ENCODE results near the gene PFDN6.

The PFDN6 gene

DNA sequence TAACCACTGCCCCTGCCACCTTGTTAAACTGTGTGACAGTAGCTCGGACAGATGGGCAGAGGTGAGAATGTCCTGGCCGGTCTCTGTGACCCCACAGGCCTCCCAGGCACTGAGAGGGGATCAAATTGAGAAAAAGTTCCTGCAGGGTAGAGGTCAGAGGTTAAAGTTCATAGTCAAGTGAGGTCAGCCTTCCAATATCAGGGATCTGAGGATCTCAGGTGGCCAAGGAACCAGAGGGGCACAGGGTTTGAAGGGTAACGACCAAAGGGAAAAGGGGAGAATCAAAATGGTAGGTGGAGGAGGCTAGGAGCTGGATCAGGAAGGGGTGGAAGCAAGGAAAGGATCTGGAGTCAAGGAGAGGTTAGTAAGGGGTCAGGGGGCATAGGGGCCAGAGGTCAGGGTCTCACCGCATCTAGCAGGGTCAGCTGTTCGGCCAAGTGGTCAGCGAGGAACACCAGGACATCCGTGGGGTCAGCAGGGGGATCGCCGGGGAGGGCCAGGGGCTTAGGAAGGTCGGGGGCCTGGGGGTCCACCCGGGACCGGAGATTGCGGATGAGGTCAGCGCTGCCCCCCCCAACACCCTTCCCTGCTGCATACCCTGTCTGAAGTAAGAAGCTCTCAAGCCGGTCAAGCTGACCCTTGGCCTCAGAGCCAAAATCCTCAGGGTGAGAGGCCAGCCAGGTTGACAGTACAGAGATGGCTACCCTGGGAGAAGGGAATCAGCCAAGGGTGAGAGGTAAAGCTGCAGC lies 6.4 kb downstream of the PFDN6 start:
- DNase-seq: no peak

DNA sequence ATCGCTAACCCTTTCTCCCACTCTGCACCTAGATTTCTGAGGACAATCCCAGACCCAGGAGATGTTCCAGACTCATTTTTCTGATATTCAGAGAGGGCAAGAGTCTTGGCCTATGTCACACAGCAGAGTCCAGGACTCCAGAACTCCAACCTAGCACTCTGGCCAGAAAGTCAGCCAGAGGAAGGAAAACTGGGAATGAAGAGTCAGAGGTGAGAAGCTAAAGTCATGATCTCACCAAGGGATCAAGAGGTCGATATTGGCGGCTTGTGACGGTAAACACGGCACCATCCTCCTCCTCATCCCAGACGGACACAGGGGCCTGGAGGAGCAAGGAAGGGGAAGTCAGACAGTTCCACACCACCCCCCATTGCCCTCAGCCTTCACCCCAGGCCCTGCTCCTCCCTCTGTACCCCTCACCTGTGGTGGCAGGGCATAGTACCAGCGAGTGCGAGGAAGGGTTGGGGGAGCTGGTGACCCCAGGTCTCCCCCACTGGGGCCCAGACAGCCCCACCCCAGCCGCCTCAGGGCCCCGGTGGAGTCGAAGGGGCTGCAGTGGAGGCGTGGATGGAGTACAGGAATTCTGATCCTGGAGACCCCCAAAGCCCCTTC lies 7.5 kb downstream of the PFDN6 start:
- DNase-seq: no peak

DNA sequence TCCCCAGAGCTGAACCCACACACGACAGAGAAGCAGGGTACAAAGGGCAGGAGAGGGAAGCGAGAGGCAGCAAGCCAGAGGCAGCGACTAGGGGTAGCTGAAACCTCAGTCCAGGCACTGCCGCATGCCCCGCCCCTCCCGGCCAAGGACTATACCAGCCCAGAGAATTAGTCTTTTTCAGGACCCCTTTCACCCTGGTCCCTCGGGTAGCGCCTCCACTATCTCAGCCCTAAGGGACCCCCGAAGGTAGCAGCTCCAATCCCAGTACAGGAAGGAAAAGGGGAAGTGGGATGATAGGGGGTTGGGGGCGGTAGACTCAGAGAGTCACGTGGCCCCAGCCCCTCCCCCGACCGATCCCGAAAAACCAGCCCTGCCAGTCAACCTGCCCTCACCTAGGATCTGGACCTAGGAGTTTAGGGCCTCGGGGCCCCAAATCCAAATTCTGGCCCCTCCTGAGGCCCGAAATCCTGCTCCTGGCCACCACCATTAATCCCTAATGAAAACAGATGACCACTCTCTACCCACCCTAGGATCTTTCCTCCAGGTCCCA lies 8.1 kb downstream of the PFDN6 start:
- DNase-seq: no peak

DNA sequence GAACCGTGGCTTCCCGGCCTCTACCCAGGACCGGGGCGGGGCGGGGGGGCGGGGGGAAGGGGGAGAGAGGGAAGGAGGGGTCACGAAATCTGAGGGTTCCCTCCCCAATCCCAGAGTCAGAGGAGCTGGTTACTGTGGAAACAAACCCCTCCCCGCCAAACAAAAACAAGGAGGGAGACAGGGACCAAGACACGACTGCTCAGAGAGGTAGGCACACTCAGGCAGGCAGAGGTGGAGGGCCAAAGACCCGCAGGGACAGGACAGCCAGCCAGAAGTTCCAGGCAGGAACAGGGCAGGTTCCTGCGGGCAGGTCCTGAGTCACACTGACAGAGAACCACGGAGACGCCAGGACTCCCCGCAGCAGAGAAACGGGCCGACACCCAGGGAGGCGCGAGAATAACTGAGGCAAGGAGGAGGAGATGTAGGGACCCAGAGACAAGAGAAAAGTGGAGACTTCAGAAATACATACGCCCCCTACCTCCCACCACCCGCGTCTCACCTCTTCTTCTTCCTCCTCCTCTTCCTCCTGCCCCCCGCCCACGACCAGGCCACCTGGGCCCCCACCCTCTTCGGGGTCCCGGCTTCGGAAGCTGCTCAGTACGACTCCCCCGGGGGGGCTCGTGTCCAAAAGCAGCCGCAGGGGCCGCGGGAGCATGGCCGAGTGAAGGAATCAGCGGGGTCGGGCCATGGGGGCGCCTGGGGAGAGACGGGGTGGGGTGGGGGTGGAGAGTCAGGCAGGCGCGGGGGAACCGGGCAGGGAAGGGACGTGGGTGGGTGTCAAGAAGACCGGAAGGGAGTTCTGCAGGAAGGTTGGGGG lies 8.8 kb downstream of the PFDN6 start:
- DNase-seq: peak; percentile 83

DNA sequence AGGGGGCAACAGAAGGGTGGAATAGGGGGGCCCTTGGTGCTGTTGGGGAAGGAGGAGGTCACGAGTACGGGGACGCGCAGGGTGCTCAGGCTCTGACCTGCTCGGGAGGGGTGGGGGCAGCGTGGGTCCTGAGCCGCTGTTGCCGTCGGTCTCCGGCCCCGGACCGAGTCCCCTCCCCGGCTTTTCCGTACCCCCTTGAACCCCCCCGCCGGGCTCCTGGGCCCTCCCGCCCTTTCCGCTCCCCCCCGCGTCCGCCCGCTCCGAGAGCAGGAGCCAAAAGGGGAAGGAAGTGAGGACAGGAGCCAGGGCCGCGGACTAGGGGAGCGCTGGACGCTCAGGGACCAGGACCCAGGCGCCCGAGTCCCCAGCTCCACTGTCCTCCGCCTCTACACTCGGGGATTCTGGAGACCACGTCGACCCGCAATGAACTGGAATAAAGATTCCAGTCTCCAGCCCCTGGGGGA lies 9.4 kb downstream of the PFDN6 start, which contains the start of gene RGL2:
RGL2 (minus strand) TSS at position 170 of the 464 bp plus-strand sequence. CDS start 332 bp downstream, outside the sequence.
- DNase-seq: peak; percentile 60

DNA sequence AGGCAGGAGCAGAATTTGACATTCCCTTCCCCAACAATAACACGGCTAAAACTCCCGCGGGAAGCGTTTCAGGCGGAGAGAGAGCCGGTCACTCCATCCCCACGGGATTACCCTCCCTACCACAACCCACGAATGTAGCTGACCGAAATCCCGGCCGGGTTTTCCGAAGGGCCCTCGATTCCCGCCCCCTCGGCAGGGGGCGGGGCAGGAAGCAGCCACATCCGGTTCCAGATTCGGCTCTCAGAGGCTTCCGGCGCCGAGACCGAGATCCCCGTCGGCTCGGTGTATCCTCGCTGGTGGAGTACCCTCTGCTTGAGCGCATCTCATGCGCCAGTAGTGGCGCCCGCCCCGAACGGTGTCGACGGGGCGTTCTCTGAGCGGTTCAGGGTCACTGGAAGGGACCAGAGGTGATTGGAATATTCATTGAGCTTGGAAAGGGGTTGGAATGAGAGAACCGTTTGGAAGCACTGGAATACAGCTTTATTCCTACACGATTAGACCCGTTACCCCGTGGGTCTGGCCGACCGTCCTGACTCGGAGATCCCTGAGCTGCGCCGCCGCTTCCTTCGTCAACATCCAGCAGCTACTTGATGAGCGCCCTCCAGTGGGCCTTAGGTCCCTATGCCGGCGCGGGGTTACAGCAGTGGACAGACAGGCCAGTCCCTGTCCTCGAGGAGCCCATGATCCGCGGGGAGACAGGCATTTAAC lies 10.0 kb downstream of the PFDN6 start:
- DNase-seq: peak; percentile 95

DNA sequence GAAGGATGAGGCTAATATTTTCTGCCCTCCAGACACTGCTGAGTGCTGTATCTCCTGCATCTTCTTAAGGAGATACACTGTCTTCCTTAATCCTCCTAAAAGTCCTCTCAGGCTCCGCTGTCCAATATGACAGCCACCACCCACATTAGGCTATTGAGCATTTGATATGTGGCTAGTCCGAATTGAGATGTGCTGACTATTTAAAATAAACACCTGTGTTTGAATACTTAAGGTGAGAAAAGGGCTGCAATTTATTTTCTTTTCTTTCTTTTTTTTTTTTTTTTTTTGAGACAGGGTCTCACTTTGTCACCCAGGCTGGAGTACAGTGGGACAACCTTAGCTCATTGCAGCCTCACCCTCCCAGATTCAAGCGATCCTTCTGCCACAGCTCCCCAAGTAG lies 12.5 kb downstream of the PFDN6 start:
- no peak for DNase-seq

DNA sequence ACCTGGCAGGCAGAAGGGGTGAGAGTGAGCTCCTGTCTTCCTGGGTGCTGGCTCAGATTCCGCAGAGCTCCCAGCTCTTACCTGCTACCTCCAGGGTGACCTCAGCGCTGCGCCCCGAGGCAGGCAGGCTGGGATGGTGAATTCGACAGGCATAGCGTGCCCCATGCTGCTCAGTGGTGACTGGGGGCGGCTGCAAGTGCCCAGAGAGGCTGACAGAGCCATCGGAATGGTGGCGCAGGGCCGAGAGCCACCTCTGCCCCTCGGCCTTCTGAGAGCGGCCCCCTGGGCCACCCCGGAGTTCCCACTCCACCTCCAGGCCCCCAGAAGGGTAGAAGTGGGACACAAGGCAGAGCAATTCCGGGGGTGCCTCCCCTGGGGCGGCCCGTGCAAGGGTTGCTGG lies 14.8 kb downstream of the PFDN6 start:
- no peak for DNase-seq

DNA sequence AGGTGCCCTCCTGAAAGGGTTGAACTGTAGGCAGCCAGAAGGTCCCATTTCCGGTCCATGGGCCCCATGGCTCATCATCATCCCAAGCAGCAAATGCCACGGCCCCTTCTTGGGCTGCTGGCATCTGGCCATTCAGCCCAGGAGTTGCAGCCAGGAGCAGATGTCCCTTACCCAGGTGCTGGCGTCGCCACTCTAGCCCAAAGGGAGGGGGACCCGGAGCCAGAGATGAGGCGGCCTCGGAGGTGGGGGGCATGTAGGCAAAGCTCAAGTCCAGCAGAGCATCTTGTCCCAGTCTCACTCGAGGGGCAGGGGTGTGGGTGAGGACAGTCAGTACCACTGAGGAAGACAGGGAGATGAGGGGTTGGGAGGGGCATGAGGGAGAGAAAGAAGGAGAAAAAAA lies 15.7 kb downstream of the PFDN6 start:
- DNase-seq: no peak

DNA sequence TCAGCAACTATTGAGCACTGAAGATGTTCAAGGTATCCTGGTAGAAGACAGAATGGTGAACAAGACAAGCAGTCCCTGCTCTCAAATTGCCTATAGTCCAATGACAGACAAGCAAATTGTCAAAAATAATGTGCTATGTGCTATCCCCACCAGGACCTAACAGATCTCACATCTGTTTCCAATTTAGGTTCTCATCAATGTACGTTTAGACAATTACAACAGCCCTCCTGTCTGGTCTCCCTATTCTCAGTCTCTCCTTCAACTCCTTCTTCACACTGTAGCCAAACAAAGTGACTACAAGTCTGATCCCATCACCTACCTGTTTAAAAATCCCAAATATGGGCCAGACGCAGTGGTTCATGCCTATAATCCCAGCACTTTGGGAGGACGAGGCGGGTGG lies 17.0 kb downstream of the PFDN6 start:
- DNase-seq: no peak

DNA sequence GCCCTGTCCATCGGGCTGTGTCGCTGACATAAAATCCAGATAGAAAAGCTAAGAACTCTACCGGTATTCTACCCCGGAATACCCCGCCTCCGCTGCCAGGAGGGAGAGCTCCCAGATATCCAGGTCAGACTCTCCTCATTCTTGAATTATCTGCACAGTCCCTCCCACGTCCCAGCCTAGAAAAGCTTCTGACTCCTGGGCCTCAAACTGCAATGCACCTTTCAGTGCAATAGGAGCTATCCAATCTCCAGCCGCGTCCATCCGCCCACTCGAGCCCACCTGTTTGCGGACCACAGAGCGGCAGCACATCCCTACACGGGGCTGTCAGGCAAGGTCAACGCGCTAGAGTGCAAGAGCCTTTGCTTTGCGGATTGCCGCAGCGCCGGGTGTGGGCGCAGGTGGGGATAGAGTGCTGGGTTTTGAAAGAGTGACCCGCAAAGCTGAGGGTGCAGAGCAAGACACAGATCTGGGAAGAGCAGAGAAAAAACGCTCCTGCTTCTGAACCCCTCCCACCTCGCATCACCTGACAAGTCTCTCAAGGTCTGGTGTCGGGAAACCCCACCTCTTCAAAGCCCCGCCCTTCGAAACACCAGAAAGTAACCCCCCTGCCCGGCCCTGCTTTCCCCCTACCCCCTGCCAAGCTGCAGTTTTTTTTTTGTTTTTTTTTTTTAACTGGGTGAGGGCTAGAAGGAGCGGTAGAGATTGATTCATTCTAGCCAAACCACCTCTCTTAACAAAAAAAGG lies 23.1 kb downstream of the PFDN6 start:
- peak; percentile 46 for DNase-seq

DNA sequence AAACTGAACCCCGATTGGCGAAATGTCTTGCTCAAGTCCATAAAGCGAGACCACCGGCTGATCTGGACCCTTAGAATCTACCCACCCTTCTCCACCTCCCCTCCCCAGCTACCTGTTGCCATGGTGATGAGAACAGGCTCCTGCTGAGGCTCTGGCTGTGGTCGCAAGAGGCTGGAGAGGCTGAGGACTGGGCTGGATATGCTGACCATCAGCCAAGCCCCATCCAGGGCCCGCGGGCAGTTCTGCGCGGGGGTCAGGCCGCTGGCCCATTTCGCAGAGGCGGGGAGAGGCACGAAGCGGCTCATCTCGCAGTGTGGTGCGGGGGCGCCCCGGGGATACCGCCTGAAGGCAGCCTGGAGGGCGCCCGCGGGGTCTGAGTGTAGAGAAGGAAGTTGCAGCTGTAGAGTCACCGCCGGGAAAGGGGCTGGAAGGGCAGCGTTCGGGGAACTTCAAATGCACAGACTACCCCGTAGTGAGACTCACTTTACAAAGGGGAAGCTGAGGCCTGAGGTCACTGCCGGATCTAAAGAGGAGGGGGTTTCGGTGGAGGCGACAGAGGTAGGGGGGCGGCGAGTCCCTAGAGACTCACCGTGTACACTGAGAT lies 23.8 kb downstream of the PFDN6 start:
- DNase-seq: no peak

DNA sequence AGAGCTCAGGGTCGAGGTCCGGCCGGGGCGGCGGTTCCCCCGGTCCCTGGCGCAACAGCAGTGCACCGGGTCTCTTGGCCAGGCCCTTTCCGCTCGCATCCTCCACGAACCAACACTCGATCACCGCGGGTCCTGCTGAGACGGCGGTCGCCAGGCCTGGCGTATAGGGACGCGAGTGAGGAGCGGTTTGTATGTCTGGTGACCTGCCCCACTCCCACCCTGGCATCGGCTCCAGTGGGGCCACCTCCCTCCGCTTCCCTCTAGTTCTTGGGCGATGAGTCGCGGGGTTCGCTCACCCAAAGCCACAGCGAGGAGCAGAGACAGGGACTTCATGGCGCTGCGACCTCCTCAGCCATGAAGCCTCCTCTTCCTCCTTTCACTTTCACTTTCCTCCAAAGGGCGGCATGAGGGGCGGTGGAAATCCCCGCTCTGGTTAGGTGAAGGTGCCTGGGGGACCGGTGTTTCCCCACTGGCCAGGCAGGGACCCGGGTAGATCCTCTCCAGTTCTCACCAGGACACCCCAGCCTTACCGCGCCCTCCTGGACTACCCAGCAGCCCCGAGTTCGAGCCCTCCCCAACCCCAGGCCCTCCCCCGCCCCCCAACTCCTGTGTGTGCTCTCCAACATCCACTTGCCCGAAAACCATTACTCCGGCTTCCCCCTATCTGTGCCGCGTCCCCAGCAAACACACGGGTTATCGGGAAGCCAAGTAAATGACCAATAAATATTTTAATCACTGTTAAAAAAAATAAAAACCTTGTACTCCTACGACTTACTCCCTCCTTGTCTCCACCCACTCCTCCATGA lies 24.5 kb downstream of the PFDN6 start, which contains the start of gene TAPBP:
TAPBP (minus strand) TSS at position 370 of the 806 bp plus-strand sequence; CDS start at position 333, 37 bp downstream.
- DNase-seq: peak; percentile 67

DNA sequence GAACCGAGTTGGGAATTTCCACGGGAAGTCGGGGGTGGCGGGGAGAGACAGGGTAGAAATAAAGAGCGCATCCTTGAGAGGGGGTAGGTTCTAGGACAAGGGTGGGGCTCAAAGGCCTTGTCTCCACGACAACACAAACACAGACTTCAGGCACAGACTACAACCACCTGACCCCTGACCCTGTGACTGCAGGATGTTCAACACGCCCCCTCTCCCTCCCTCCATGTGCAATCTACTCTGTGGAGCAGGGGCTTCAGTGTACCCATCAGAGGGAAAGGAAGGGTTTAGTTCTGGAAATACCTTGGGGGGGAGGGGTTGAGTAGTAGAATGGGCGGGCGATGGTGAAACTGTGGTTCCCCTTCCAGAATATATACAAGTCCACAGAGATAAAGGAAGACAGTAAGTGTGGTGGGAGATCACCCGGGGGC lies 25.1 kb downstream of the PFDN6 start:
- peak; percentile 74 for DNase-seq

DNA sequence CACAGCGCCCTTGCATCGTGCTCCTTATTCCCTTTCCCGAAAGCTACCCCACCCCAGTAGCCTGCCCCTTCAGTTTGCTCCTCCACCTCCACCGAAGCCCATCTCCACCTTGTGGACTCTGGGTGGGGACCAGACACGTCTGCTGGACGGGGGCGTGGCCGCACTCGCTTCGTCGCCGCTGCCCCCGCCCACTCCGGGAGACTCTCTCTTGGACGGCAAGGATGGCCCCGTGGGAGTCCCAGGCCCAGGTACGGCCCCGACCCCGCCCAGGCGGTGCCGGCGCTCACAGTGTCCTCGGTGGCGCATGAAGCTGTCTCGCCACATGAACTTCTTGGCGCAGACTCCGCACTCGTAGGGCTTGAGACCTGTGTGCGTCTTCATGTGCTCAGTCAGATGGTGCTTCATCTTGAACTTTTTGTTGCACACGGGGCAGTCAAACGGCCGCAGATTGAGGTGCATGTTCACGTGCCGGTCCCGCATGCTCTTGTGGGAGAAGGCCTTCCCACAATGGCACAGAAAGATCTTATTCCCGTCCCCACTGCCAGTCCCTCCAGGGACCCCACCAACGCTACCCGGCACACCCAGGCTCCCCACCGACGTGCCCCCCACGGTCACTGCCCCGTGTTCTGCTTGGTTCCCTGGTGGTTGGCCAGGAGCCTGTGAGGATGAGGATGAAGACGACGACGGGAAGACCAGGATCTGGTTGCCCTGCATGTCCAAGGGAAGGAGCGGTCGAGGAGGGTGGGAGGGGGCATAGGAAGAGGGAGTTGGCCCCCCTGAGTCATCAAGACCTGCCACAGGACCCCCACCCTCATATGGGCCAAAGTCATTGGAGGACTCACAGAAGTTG lies 25.8 kb downstream of the PFDN6 start:
- DNase-seq: no peak

DNA sequence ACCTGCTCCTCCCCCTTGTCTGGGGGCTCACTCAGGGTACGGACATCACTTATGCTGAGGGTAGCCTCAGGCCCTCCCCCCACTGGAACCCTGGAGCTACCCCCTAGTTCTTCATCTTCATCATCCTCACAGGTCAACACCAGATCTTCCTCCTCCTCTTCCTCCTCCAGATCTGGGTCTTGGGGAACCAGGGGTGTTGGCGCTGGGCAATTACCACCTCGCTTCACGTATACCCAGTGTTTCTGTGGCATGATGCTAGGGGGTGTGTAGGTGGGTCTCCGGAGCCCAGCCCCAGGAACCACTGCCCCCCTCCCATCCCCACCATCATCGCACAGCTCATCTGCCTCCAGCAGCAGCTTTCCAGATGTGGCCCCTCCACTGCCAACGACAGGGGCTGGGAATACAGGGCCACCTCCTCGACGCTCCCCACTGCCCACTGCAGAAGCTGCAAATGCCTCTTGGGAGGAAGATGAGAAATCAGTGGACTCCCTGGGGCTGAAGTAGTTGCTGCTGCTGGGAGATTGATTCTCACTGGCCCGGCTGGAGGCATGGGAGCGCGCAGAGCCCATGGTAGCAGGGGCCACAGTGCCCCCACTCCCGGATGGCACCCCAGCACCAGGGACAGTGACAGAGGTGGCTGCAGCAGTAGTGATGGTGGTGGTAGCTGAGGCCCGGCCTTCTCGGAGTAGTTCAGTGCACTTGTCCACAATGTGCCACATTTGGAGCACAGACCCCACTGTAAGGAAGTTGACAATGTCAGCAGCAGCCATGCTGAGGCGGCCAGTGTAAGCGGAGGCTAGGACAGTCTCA lies 26.6 kb downstream of the PFDN6 start:
- DNase-seq: no peak

DNA sequence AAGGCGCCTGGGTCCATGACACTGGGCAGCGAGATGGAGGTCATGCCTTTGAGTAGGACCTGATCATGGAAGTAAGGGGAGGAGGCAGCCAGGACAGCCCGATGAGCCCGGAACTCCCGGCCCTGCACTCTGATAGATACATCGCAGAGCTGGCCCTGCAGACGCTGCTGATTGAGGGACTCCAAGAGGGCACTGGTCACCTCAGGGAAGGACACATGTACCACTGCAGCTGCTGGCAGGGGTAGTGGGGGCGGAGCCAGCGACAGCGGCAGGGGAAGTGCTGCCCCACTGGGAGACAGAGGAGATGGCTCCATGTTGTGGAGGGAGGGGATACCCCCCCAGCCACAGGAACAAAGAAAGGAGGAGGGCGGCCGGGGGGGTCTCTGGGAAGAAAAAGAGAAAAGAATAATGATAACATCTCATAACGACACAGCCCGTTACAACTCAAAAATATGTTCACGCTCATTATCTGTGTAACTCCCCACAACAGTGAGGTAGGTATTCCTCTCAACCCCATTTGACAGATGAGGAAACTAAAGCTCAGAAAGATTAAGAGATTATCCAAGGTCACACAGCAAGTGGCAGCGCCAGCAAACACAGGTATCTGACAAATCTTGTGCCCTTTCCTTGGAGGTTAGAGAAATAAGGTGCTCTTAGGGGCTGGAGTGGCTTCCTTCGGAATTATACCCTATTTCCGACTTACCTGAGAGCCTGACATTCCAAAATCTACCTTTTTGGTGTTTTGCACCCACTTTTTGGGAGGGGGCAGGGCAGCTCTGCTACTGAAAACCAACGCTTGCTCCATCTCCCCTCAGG lies 27.4 kb downstream of the PFDN6 start:
- no peak for DNase-seq

DNA sequence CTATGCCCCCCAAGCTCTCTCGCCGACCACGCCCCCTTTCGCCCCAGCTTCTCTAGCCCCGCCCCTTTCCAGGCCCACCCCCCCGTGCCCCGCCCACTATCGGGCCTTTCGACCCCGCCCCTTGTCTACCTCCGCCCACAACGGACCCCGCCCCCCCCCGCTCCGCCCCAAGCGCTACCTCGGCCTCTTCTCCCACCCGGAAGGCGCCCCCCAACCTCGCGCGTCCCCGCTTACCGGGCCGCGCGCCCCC lies 27.9 kb downstream of the PFDN6 start:
- DNase-seq: no peak
